GM18873 (cell line): ENCODE measurements around the gene ARRDC1.
A peak's percentile ranks its signal among the peaks of the same experiment; 100 is the strongest.
"Not testable (repeated sequence)": the region's sequence is repeated elsewhere in the genome, so short reads cannot be mapped to it uniquely, and the experiment has no call there.

Source experiments
- ATAC-seq: cut with Tn5 transposase; IDR thresholded peaks from one replicate; pipeline ENCODE4 v1.9.1; 2021; ENCODE audit warnings: mild to moderate bottlenecking, moderate library complexity, moderate number of reproducible peaks; ENCODE audit not compliant: unreplicated experiment, low FRiP score

Gene ARRDC1

DNA sequence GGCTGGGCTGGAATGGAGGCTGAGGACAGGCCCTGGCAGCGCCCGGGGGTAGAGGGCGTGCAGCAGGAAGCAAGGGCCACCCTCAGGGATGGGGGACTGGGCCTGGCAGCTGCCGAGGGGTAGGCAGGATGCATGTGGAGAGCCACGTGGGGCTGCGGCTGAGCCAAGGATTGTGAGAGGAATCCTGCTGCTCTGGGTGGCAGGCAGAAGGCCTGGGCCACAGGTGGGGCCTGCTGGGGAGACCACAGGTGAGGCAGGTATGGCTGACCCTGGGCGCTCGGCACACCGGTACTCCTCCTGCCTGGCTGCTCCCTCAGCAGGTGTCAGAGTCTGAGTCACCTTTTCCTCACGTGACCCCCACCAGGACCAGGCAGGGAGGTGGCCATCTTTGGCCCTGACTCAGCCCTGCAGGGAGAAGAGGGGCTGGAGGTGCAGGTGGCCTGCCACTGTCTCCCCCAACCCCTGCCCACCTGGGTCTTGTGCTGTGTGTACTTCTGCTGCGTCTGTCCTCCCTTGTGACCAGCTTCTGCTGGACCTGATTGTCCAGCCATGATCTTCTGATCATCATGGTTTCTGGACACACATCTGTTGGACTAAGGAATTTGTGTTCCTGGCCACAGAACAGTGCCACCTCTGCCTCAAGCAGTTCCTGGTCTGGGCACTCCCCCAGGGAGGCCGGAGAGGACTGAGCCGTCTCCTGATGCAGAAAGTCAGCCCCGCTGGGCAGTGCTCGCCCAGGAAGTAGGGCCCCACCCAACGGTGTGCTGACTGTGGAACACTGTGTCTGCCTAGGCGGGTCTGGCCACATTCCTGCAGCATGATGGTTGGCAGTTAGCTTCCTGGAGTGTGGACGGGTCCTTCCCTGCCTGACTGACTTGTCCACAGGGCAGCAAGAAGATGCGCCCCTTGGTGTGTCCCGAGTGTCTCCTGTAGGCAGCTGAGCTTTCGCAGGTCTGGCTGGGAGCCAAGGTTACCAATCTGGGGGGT lies 6.4 kb downstream of the ARRDC1 start:
- no peak for ATAC-seq

GRCh38 chr9:137612741-137613142 lies 7.3 kb downstream of the ARRDC1 start:
- ATAC-seq, result no peak

DNA sequence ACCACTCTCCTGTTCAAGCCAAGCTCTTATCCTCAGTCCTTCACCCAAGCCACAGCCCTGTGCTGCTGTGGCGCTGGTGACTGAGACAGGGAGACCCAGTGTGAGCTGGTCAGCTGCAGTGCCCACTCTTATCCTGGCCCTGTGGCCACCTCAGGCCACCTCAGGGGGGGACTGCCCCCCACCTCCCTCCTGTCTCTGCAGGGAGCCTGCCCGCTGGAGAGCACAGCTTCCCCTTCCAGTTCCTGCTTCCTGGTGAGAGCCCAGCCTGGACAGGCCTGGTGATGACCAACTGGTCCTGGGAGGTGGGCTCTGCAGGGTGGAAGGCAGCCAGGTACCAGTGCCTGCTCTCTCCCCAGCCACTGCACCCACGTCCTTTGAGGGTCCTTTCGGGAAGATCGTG lies 7.8 kb downstream of the ARRDC1 start:
- no peak for ATAC-seq

DNA sequence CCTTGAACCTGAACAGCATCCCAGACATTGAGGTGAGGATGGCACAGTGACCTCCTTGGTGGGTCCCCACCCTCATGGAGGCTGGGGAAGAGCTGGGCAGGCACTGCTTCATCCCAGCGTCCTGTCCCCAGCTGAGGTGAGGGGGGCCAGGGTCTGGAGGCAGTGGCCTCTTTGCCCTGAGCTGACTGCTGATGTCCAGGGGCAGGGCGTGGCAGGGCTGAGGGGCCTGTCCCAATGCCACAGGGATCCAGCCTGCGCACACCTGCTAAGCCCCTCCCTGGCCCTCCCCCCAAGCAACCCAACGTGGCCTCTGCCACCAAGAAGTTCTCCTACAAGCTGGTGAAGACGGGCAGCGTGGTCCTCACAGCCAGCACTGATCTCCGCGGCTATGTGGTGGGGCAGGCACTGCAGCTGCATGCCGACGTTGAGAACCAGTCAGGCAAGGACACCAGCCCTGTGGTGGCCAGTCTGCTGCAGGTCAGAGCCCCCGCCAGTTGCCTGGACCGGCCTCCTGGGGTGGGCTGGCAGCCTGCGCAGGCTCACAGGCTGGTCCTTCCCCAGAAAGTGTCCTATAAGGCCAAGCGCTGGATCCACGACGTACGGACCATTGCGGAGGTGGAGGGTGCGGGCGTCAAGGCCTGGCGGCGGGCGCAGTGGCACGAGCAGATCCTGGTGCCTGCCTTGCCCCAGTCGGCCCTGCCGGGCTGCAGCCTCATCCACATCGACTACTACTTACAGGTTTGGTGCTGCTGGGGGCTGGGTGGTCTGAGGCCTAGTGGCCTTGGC lies 8.4 kb downstream of the ARRDC1 start:
- no peak for ATAC-seq

DNA sequence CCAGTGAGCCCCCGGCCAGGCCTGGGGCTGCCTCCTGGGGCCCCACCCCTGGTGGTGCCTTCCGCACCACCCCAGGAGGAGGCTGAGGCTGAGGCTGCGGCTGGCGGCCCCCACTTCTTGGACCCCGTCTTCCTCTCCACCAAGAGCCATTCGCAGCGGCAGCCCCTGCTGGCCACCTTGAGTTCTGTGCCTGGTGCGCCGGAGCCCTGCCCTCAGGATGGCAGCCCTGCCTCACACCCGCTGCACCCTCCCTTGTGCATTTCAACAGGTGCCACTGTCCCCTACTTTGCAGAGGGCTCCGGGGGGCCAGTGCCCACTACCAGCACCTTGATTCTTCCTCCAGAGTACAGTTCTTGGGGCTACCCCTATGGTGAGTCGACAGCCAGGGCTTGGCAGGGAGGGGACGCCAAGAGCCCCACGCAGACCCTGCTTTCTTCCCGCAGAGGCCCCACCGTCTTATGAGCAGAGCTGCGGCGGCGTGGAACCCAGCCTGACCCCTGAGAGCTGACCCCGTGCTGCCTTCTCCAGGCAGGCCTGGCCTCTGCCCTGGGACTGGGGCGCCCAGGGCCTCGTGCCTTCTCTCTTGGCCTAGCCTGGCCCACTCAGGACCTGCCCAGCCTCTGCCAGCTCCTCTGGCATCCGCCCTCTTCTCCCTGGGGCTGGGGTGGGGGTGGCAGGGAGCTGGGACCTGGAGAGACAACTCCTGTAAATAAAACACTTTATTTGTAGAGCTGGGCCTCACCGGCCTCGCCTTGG lies 9.3 kb downstream of the ARRDC1 start:
- no peak for ATAC-seq

DNA sequence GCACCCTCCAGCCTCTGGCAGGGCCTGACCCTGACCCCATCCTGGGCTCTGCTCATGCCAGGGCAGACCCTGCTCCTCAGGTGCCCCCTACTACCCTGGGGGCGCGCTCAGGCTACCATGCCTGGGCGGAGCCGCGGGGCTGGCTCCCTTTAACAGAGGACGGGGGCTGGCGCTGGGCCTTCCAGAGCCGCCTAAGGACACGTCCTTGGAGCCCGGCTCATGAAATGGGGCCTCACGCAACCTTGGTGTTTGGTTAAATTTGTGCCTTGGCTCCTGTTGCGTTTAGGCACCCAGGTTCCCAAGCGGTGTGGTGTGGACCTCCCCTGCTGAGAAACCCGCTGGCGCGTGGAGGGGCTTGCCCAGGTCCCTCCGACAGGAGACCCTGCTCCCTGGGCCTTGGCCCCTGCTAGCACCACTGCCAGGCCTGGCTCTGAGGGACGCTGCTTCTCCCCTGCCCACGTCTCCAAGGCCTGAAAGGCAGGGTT lies 9.9 kb downstream of the ARRDC1 start:
- no peak for ATAC-seq

DNA sequence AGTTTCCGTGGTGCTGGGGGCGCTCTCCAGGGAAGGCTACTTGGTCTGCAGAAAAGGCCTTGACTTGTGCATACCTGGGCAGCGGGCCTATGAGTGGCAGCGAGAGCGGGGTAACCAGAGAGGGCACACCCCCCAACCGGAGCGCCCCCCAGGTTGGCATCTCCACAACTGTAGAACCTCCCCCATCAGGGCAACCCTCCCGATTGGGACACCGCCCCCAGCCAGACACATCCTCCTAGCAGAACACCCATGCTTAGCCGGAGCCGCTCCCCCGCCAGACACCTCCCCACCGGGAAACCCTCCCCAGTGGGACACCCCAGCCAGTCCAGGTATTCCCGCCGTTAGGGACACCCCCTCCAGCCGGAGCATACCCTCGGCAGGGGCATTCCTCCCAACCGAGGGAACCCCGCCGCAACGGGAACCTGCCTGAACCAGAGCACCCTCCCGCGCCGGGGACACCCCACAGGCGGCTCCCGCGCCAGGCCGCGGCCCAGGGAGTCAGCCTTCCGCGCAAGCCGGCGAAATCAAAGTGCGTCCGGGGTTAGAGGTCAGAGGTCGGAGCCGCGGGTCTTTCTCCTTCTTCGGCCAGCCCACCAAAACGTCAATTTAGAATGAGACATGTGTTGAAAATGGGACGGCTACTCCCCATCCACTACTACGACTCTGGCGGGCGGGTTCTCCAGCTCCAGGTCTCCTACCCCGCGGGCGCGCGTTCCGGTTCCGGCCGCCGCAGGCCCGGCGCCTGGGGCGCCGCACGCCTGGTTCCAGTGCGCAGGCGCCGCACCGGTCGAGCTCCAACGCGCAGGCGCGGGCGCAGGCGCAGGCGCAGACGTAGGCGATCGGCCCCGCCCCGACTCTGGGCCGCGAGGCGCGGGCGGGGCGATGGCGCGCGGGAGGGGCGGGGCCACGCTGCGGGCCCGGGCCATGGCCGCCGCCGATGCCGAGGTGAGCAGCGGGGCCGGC lies 12.9 kb downstream of the ARRDC1 start, which contains the start of gene EHMT1:
EHMT1 (plus strand) TSS at position 901 of the 963 bp plus-strand sequence; CDS start at position 925, 24 bp downstream.
- peak; percentile 37 for ATAC-seq

DNA sequence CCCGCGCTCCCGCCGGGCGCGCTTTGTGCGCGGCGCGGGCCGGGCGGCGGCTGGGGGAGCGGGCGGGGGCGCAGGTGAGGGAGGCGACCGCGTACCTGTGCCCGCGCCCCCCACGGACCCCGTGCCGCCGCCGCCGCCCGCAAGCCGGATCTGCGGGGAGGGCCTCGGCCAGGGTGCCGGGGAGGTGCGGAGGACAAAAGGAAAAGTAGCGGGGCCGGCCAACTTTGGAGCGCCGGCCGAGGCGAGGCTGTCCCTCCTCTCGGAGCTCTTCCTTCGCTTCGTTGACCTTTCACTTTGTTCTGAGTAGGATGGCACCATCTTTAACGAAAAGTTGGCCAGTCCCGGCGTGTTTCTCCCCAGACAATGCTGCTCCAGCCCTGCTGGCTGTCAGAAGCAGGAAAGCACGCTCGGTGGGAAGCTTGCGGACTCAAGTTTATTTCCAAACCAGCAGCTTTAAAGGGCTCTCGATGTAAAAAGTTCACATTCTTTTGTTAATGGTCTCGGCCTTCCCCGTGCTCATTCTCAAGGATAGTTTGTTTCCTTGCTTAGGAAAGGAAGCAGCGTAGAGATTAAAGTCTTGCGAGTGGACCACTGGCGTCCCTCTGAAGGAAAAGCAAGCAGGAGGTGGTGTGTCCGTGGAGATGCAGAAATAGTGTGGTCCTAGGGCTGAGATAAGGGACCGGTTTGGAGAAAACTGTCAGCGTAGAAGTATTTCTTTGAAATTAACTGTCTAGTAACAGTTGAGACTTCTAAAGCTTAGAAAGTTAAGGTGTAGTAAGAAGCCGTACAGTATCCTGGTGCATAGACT lies 14.0 kb downstream of the ARRDC1 start:
- no peak for ATAC-seq

DNA sequence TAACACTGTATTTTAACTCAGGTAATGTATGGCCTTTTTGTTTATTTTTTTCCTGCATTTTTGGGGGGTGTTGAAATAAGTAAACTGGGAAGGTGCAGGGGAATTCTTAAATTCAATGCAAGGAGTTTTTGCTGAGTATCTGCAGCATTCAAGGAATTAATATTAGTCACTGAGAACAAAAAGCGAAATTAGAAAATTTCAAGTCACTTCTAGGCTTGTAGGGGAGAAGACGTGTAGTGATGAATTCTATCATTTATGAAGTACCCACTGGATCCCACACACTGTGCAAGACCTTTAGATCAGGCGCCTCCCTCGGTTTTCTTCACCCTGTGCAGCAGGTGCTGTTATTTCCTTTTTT lies 14.5 kb downstream of the ARRDC1 start:
- no peak for ATAC-seq

DNA sequence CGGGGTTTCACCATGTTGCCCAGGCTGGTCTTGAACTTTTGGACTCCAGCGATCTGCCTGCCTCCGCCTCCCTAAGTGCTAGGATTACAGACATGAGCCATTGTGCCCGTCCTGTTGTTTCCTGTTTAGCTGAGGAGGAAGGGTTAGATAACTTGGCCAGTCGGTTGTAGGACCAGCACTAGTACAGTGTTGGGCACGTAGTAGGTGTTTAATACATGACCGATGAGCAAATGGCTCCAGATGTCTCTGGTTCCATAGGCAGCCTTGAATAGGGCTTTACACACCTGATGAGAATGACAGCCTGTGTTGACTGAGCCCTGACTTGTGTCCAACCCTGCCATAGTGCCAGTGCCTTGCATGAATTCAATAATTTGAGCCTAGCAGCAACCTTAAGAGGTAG lies 15.1 kb downstream of the ARRDC1 start:
- ATAC-seq, result no peak

DNA sequence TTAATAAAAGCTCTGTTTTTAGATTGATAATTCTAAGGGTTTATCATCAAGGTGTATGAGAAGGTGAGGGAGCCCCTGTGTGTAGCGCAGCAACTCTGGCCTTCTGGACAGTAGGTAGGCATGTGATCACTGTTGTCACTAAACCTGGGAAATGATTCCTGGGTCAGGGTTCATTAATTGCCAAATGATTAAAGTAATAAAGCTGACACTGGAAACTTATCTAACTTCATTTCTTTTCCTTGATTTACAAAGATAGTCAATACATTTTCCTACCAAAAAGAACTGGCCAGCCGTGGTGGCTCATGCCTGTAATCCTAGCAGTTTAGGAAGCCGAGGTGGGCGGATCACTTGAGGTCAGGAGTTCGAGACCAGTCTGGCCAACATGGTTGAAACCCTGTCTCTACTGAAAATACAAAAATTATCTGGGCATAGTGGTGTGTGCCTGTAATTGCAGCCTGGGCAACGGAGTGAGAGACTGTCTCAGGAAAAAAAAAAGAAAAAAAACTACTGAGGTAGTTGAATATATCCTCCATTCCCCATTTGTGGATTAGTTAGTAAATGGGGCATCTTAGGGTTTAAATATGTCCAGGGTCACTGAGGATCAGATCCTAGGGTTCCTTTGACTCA lies 15.8 kb downstream of the ARRDC1 start:
- ATAC-seq, result no peak

GRCh38 chr9:137622211-137622610 lies 16.7 kb downstream of the ARRDC1 start:
- not testable (repeated sequence) for ATAC-seq

- no peak for ATAC-seq
Measured at GRCh38 chr9:137626464-137626863, 21.0 kb downstream of the ARRDC1 start.

DNA sequence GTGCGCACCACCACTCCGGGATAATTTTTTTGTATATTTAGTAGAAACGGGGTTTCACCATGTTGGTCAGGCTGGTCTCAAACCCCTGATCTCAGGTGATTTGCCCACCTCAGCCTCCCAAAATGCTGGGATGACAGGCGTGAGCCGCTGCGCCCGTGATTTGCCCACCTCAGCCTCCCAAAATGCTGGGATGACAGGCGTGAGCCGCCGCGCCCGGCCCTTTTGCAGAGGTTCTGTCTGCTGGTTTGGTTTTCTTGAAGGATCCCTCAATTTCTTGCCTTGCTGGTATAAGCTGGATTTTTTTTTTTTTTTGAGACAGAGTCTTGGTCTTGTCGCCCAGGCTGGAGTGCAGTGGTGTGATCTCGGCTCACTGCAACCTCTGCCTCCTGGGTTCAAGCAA lies 21.9 kb downstream of the ARRDC1 start:
- ATAC-seq, result not testable (repeated sequence)

GRCh38 chr9:137630126-137630525 lies 24.6 kb downstream of the ARRDC1 start:
- no peak for ATAC-seq

- ATAC-seq, result no peak
Measured at GRCh38 chr9:137630679-137631078, 25.2 kb downstream of the ARRDC1 start.

GRCh38 chr9:137631345-137632229 lies 26.1 kb downstream of the ARRDC1 start:
- ATAC-seq, result no peak
